ENCODE measurements around the gene FSHR. TPM values are rescaled to one million over a fixed set of nuclear protein-coding genes. Genes with fewer than 3 reads are reported as not detected.

The FSHR gene
- total and polyA plus RNA-seq, 2 of the 4 experiments (the other 2 are of a cell fraction): not detected

- H3K9me1 ChIP-seq (ENCODE audit: insufficient read depth, low read length): no peaks in the 10 kb centered on the region
- H3K27me3 ChIP-seq (ENCODE audit: control insufficient read depth, insufficient read depth, low read length): no peaks in the 10 kb centered on the region; the same call in 1 of the 2 replicates
- TF ChIP-seq POLR2A (IDR thresholded peaks at IDR 0.05; ENCODE audit: low read depth, low read length): no peak
- TF ChIP-seq SMC3 (IDR thresholded peaks at IDR 0.05; ENCODE audit: low read depth, low read length): no peak
- no peak overlapping the region for H2BK120ac ChIP-seq (ENCODE audit: low read depth, low read length)
- no peak for ATAC-seq (ENCODE audit: low read depth)
- H4K8ac ChIP-seq (ENCODE audit: low read depth in 2 of 2, low read length in 2 of 2): no peak overlapping the region
- no peak overlapping the region for H3K14ac ChIP-seq (replicated peaks; ENCODE audit: low read depth, low read length)
- H4K5ac ChIP-seq (ENCODE audit: low read depth, low read length): no peak overlapping the region
- H3K4me2 ChIP-seq (ENCODE audit: low read depth, low read length): no peak overlapping the region
- no peak overlapping the region for H3K56ac ChIP-seq (ENCODE audit: extremely low read depth, insufficient read depth, low read length)
- no peak overlapping the region for H2AK9ac ChIP-seq (replicated peaks; ENCODE audit: low read depth, low read length, poor library complexity)
- H3K18ac ChIP-seq (ENCODE audit: low read depth, low read length): no peak overlapping the region
- 83% methylated on average over 1 of the region's 1 CpG; no CpG with 5 or more reads in 1 of the 2 experiments for WGBS, 2 experiments (ENCODE audit: extremely low coverage in 2 of 2, insufficient read length in 1 of 2)
- no peak overlapping the region for H2AFZ ChIP-seq (replicated peaks; ENCODE audit: low read length, poor library complexity)
- no peak overlapping the region for H2BK15ac ChIP-seq (ENCODE audit: low read depth, low read length)
- H3K27ac ChIP-seq (ENCODE audit: insufficient read depth, low read length): no peak overlapping the region
- no peak overlapping the region for H2BK5ac ChIP-seq (ENCODE audit: low read depth, low read length, poor library complexity, severe bottlenecking)
- CTCF ChIA-PET: no interaction called here
- H3K4me3 ChIP-seq (ENCODE audit: insufficient read depth, low read depth, low read length): no peak overlapping the region
- no peaks in the 10 kb centered on the region for H3K9me3 ChIP-seq (ENCODE audit: control insufficient read depth, insufficient read depth, low read length)
- POLR2A ChIA-PET (ENCODE audit: unreplicated experiment): no interaction called here
- H3K4me1 ChIP-seq (ENCODE audit: control insufficient read depth, insufficient read depth, low read length): no peaks in the 10 kb centered on the region
- no peaks in the 10 kb centered on the region for H3K36me3 ChIP-seq (ENCODE audit: control insufficient read depth, insufficient read depth, low read length)
- H3K4ac ChIP-seq (ENCODE audit: low read depth, low read length): no peak overlapping the region
- H3K9ac ChIP-seq (ENCODE audit: low read depth, low read length): no peak overlapping the region
- no peak overlapping the region for H2AK5ac ChIP-seq (ENCODE audit: low read depth, low read length)
- BruUV-seq (replicated peaks): no TSS peak
- intact Hi-C loops (cut with micrococcal nuclease): no loop called here
- H3K23ac ChIP-seq (ENCODE audit: low read depth, low read length): no peak overlapping the region
- DNase-seq: no peak
- H3K79me1 ChIP-seq (ENCODE audit: low read depth in 1 of 2, low read length in 2 of 2): no peaks in the 10 kb centered on the region
- H4K20me1 ChIP-seq (ENCODE audit: insufficient read depth, low read length): no peaks in the 10 kb centered on the region
- H4K91ac ChIP-seq (ENCODE audit: insufficient read depth, low read depth, low read length): no peak overlapping the region
- no peak overlapping the region for H2BK20ac ChIP-seq (ENCODE audit: low read depth, low read length)
- in situ Hi-C loops (cut with MboI; ENCODE audit: low sequenced_read_pairs): no loop called here
- dilution Hi-C loops (cut with HindIII; ENCODE audit: low sequenced_read_pairs, unreplicated experiment): no loop called here
Observed at GRCh38 chr2:48983551-48983950, 170.8 kb downstream of the FSHR start.

Data from IMR-90 (cell line).